ENCODE results near the gene UNK.
A peak's percentile ranks its signal among the peaks of the same experiment; 100 is the strongest.
"Not testable (repeated sequence)": the region's sequence is repeated elsewhere in the genome, so short reads cannot be mapped to it uniquely, and the experiment has no call there.

Gene UNK

GRCh38 chr17:75847614-75848522 lies 63.3 kb downstream of the UNK start:
- no peak for DNase-seq (ENCODE audit: low read depth in 4 of 4, low spot score in 1 of 4)

- DNase-seq (ENCODE audit: low read depth in 4 of 4, low spot score in 1 of 4), result peak; percentile 71 to 91 (median 80)
These were observed 64.1 kb downstream of the UNK start for GRCh38 chr17:75848523-75849278.

- DNase-seq (ENCODE audit: low read depth in 4 of 4, low spot score in 1 of 4), result no peak
These were observed 64.7 kb downstream of the UNK start for GRCh38 chr17:75849279-75849646.

- DNase-seq (ENCODE audit: low read depth in 4 of 4, low spot score in 1 of 4), result no peak
These were observed 65.1 kb downstream of the UNK start for GRCh38 chr17:75849724-75850123.

- no peak for DNase-seq (ENCODE audit: low read depth in 4 of 4, low spot score in 1 of 4)
These were observed 66.5 kb downstream of the UNK start for GRCh38 chr17:75850928-75851692.

GRCh38 chr17:75851693-75851991 lies 67.0 kb downstream of the UNK start:
- DNase-seq (ENCODE audit: low read depth in 4 of 4, low spot score in 1 of 4), result not testable (repeated sequence)

GRCh38 chr17:75853433-75853832 lies 68.8 kb downstream of the UNK start:
- no peak for DNase-seq (ENCODE audit: low read depth in 4 of 4, low spot score in 1 of 4)

GRCh38 chr17:75854101-75854748 lies 69.6 kb downstream of the UNK start:
- DNase-seq (ENCODE audit: low read depth in 4 of 4, low spot score in 1 of 4), result no peak

- DNase-seq (ENCODE audit: low read depth in 4 of 4, low spot score in 1 of 4), result no peak
These were observed 70.3 kb downstream of the UNK start for GRCh38 chr17:75854881-75855309.

- peak; percentile 87 to 98 (median 96) for DNase-seq (ENCODE audit: low read depth in 4 of 4, low spot score in 1 of 4)
These were observed 70.9 kb downstream of the UNK start, which contains the start of gene WBP2 for GRCh38 chr17:75855310-75856061. WBP2 (minus strand) TSS chr17:75855335; CDS start chr17:75855297, 38 bp downstream.

- no peak for DNase-seq (ENCODE audit: low read depth in 4 of 4, low spot score in 1 of 4)
These were observed 71.6 kb downstream of the UNK start for GRCh38 chr17:75856062-75856756.

- not testable (repeated sequence) for DNase-seq (ENCODE audit: low read depth in 4 of 4, low spot score in 1 of 4)
These were observed 74.8 kb downstream of the UNK start for GRCh38 chr17:75859358-75859757.

GRCh38 chr17:75861927-75862317 lies 77.3 kb downstream of the UNK start:
- no peak for DNase-seq (ENCODE audit: low read depth in 4 of 4, low spot score in 1 of 4)

- DNase-seq (ENCODE audit: low read depth in 4 of 4, low spot score in 1 of 4), result no peak
These were observed 79.9 kb downstream of the UNK start for GRCh38 chr17:75864448-75864871.

- not testable (repeated sequence) for DNase-seq (ENCODE audit: low read depth in 4 of 4, low spot score in 1 of 4)
These were observed 80.3 kb downstream of the UNK start for GRCh38 chr17:75864887-75865286.

- DNase-seq (ENCODE audit: low read depth in 4 of 4, low spot score in 1 of 4), result not testable (repeated sequence)
These were observed 81.0 kb downstream of the UNK start for GRCh38 chr17:75865404-75866188.

- not testable (repeated sequence) for DNase-seq (ENCODE audit: low read depth in 4 of 4, low spot score in 1 of 4)
These were observed 84.2 kb downstream of the UNK start for GRCh38 chr17:75868730-75869281.
